Fibroblast of skin of right quadriceps (primary cell): ENCODE data around the gene SCCPDH.

Source experiments
- DNase-seq: peaks from one replicate; pipeline ENCODE4 v3.0.0-alpha.2; 2013

Gene SCCPDH

GRCh38 chr1:246753670-246754535 is 29.7 kb downstream of the SCCPDH start:
- DNase-seq, result peak; percentile 68

- DNase-seq, result no peak
These were observed 31.2 kb downstream of the SCCPDH start for GRCh38 chr1:246755419-246755818.

GRCh38 chr1:246760422-246761347 is 36.5 kb downstream of the SCCPDH start:
- DNase-seq, result no peak

GRCh38 chr1:246761396-246761795 is 37.2 kb downstream of the SCCPDH start:
- DNase-seq, result peak; percentile 88

- no peak for DNase-seq
These were observed 41.3 kb downstream of the SCCPDH start for GRCh38 chr1:246765521-246765920.

- DNase-seq, result no peak
These were observed 44.3 kb downstream of the SCCPDH start for GRCh38 chr1:246768403-246769020.

GRCh38 chr1:246769306-246769705 is 45.1 kb downstream of the SCCPDH start:
- peak; percentile 72 for DNase-seq

GRCh38 chr1:246771366-246771765 is 47.2 kb downstream of the SCCPDH start:
- DNase-seq, result no peak

- no peak for DNase-seq
These were observed 48.5 kb downstream of the SCCPDH start for GRCh38 chr1:246772686-246773085.

- no peak for DNase-seq
These were observed 49.0 kb downstream of the SCCPDH start for GRCh38 chr1:246773213-246773641.

GRCh38 chr1:246775531-246776385 is 51.5 kb downstream of the SCCPDH start:
- no peak for DNase-seq

GRCh38 chr1:246776923-246777322 is 52.7 kb downstream of the SCCPDH start:
- DNase-seq, result no peak

- no peak for DNase-seq
These were observed 54.5 kb downstream of the SCCPDH start for GRCh38 chr1:246778663-246779062.

GRCh38 chr1:246779561-246780175 is 55.5 kb downstream of the SCCPDH start:
- no peak for DNase-seq

- DNase-seq, result no peak
These were observed 56.1 kb downstream of the SCCPDH start for GRCh38 chr1:246780264-246780663.

- no peak for DNase-seq
These were observed 57.0 kb downstream of the SCCPDH start for GRCh38 chr1:246781212-246781611.

- DNase-seq, result peak; percentile 78
These were observed 58.1 kb downstream of the SCCPDH start for GRCh38 chr1:246782120-246782900.

- peak; percentile 63 for DNase-seq
These were observed 60.6 kb downstream of the SCCPDH start for GRCh38 chr1:246784621-246785493.

- DNase-seq, result peak; percentile 14
These were observed 61.4 kb downstream of the SCCPDH start for GRCh38 chr1:246785494-246786111.
